Calu3 (cell line): ENCODE results near the gene ATP6V1C2. TPM values are rescaled to one million over a fixed set of nuclear protein-coding genes. Genes with fewer than 3 reads are reported as not detected.

Experiments used
- BruUV-seq: library from RNA; stranded (reverse); fragments of 400-500 nt; replicated peaks from 2 replicates; lab custom pipeline; 2021; lab: Mats Ljungman, UMichigan
- CTCF ChIA-PET: fragments of 300-600 bp; sonication (Branson Sonifier 250); formaldehyde crosslinking; loops from one replicate; lab custom pipeline; 2022; ENCODE audit warnings: antibody characterized with exemption; lab: Charles Lee
- DNase-seq: peaks from one replicate; pipeline ENCODE4 v3.0.0; 2022
- H3K27ac Mint-ChIP-seq: one replicate; pipeline ENCODE4 v1.8.0; 2022; ENCODE audit warnings: mixed read lengths; ENCODE audit not compliant: unreplicated experiment
- H3K27me3 Mint-ChIP-seq: one replicate; pipeline ENCODE4 v1.8.0; 2022; ENCODE audit warnings: mixed read lengths; ENCODE audit not compliant: unreplicated experiment
- H3K36me3 Mint-ChIP-seq: one replicate; pipeline ENCODE4 v1.8.0; 2022; ENCODE audit warnings: mild to moderate bottlenecking, moderate library complexity, mixed read lengths; ENCODE audit not compliant: insufficient read depth, unreplicated experiment
- H3K4me1 Mint-ChIP-seq: one replicate; pipeline ENCODE4 v1.8.0; 2022; ENCODE audit warnings: mild to moderate bottlenecking, low read depth, mixed read lengths; ENCODE audit not compliant: unreplicated experiment
- H3K4me3 Mint-ChIP-seq: one replicate; pipeline ENCODE4 v1.8.0; 2022; ENCODE audit warnings: mild to moderate bottlenecking, low read depth, moderate library complexity, mixed read lengths; ENCODE audit not compliant: unreplicated experiment
- H3K9me3 Mint-ChIP-seq: one replicate; pipeline ENCODE4 v1.8.0; 2022; ENCODE audit warnings: low read depth, mixed read lengths; ENCODE audit not compliant: unreplicated experiment
- CTCF ChIP-seq: fragments of 200-600 bp; IDR thresholded peaks from one replicate; pipeline ENCODE4 v1.8.0; 2022; ENCODE audit warnings: antibody characterized with exemption; ENCODE audit not compliant: unreplicated experiment
- intact Hi-C: fragments of 100-400 bp; cut with micrococcal nuclease; formaldehyde crosslinking; loops from one replicate; pipeline ENCODE4 v1.10.0; 2022; ENCODE audit not compliant: unreplicated experiment
- total RNA-seq: library from RNA; stranded (reverse); gene quantifications from 2 replicates; pipeline ENCODE4 v1.2.3, GENCODE V29; 2022

Gene ATP6V1C2
- total RNA-seq, 1 experiment from 2014 or later = 0.28 TPM

GRCh38 chr2:10775021-10775780, 53.8 kb downstream of the ATP6V1C2 start:
- Mint-ChIP-seq H3K27me3 (no peaks in the 10 kb centered on the region), H3K27ac (no peak overlapping the region)
- CTCF ChIA-PET = no interaction called here

GRCh38 chr2:10775831-10776230, 54.4 kb downstream of the ATP6V1C2 start:
- Mint-ChIP-seq H3K9me3 (no peaks in the 10 kb centered on the region), H3K4me1 (no peaks in the 10 kb centered on the region), H3K36me3 (peaks cover 48% of the 10 kb centered on the region), H3K4me3 (no peak overlapping the region), H3K27me3 (no peaks in the 10 kb centered on the region), H3K27ac (no peak overlapping the region)
- no peak for DNase-seq
- BruUV-seq = no TSS peak
- intact Hi-C loops = no loop called here
- CTCF ChIA-PET = no interaction called here
- TF ChIP-seq CTCF = no peak

More at GRCh38 chr2:10775021-10775780, 53.8 kb downstream of the ATP6V1C2 start:
- DNase-seq = no peak
- TF ChIP-seq CTCF = no peak
- intact Hi-C loops = no loop called here
- H3K4me1 Mint-ChIP-seq = no peaks in the 10 kb centered on the region
- peaks cover 42% of the 10 kb centered on the region for H3K36me3 Mint-ChIP-seq
- no peak overlapping the region for H3K4me3 Mint-ChIP-seq
- H3K9me3 Mint-ChIP-seq = no peaks in the 10 kb centered on the region
- BruUV-seq = no TSS peak

GRCh38 chr2:10776231-10776977, 55.0 kb downstream of the ATP6V1C2 start:
- H3K36me3 Mint-ChIP-seq = peaks cover 54% of the 10 kb centered on the region
- no peaks in the 10 kb centered on the region for H3K4me1 Mint-ChIP-seq
- no peak for DNase-seq
- intact Hi-C loops = no loop called here
- H3K27me3 Mint-ChIP-seq = no peaks in the 10 kb centered on the region
- H3K4me3 Mint-ChIP-seq = no peak overlapping the region
- H3K9me3 Mint-ChIP-seq = no peaks in the 10 kb centered on the region
- BruUV-seq = no TSS peak
- no peak overlapping the region for H3K27ac Mint-ChIP-seq
- CTCF ChIA-PET = no interaction called here
- no peak for TF ChIP-seq CTCF

GRCh38 chr2:10777111-10777841, 55.8 kb downstream of the ATP6V1C2 start:
- TF ChIP-seq CTCF = no peak
- Mint-ChIP-seq H3K9me3 (no peaks in the 10 kb centered on the region), H3K27ac (no peak overlapping the region), H3K4me3 (no peak overlapping the region), H3K4me1 (no peaks in the 10 kb centered on the region), H3K36me3 (peaks cover 63% of the 10 kb centered on the region), H3K27me3 (no peaks in the 10 kb centered on the region)
- DNase-seq = no peak
- CTCF ChIA-PET = interaction anchor here (0.6 kb wide), 1 partner anchor 9 kb away, joined by 3 read pairs; no protein-coding TSS in a partner anchor
- no TSS peak for BruUV-seq
- intact Hi-C loops = no loop called here
